Measurements from ENCODE around the gene PCF11.

DNA sequence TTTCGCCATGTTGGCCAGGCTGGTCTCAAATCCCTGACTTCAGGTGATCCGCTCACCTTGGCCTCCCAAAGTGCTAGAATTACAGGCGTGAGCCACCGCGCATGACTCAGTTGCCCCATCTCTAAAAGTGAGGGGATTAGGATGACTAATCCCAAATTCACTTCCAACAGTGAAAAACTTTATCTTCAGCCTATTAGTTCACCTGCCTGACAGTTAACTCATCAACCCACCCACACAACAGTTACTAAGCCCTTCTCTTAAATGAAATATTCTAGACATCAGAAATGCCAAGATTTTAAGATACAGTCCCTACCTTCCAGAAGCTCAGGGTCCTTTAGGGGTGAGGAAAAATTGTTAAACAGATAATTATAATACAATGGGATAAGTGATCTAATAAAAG is 34.6 kb downstream of the PCF11 start:
- no peak for TF ChIP-seq EZH2phosphoT487 (IDR thresholded peaks at IDR 0.05; ENCODE audit: borderline replicate concordance, low read depth, low read length)
- TF ChIP-seq, protein P1, sequence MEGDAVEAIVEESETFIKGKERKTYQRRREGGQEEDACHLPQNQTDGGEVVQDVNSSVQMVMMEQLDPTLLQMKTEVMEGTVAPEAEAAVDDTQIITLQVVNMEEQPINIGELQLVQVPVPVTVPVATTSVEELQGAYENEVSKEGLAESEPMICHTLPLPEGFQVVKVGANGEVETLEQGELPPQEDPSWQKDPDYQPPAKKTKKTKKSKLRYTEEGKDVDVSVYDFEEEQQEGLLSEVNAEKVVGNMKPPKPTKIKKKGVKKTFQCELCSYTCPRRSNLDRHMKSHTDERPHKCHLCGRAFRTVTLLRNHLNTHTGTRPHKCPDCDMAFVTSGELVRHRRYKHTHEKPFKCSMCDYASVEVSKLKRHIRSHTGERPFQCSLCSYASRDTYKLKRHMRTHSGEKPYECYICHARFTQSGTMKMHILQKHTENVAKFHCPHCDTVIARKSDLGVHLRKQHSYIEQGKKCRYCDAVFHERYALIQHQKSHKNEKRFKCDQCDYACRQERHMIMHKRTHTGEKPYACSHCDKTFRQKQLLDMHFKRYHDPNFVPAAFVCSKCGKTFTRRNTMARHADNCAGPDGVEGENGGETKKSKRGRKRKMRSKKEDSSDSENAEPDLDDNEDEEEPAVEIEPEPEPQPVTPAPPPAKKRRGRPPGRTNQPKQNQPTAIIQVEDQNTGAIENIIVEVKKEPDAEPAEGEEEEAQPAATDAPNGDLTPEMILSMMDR (conservative IDR thresholded peaks at IDR 0.05; ENCODE audit: low read length): no peak
